Upper lobe of left lung (tissue), 4 donors: ENCODE measurements around the gene C14orf93.

Experiments used
- EP300 ChIP-seq, 4 donors: sonication (generic); formaldehyde crosslinking; IDR thresholded peaks; one replicate each; pipeline ENCODE4 v1.5.1; 2017; ENCODE audit warnings: antibody characterized with exemption in 4 of 4, control low read depth in 2 of 4
- POLR2A ChIP-seq, 4 donors: fragments of 450-650 bp; IDR thresholded peaks; one replicate each; pipeline ENCODE4 v1.5.1; 2016 to 2017; ENCODE audit warnings: antibody characterized with exemption in 4 of 4, mild to moderate bottlenecking in 2 of 4
- TF ChIP-seq, protein P1 (sequence below), 6 experiments: fragments of 450-650 bp in 4 of 6; fragments of 200-600 bp in 2 of 6; sonication (generic) in 2 of 6; IDR thresholded peaks; one replicate each; pipeline ENCODE4 v1.5.1; 2016 to 2019; ENCODE audit warnings: antibody characterized with exemption in 6 of 6

DNA sequence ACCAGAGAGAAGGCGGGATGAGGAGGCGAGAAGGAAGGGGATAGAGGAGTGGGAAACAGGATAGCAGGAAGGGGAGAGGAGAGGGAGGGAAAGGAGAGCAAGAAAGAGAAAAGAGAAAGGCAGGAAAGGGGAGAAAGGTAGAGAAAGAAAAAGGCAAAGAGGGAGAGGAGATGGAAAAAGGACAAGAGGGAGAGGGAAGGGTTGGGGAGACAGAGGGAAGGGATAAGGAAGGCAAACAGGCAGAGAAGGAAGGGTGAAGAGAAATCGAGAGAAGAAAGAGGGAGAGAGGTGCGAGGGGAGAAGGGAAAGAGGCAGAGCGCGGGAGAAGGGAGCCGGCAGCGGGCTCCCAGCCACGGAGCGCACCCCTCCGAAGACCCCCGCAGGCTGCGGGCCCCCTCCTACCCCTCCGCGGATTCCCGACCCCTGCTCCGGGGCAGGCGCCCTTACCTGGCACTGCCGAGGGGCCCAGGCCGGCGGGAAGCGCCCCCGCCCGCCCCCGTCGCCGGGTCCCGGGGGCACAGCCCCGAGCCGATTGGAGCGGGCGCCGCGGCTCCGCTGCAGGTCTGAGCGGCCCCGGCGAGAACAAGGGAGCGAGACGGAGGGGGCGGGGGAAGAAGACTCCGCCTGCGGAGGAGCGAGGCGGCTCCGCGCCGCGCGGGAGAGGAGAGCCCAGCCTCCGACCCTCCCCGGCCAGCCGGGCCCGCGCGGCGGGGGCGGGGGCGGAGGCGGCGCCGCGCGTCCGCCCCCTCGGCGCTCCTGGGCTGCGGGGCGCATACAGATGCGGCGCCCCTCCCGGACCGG lies 47.2 kb upstream of the C14orf93 start, which contains the start of gene CDH24:
- TF ChIP-seq POLR2A (IDR thresholded peaks at IDR 0.05) (peak in 1 of 4 donors; percentile 25), EP300 (IDR thresholded peaks at IDR 0.05) (no peak)
- TF ChIP-seq, protein P1, sequence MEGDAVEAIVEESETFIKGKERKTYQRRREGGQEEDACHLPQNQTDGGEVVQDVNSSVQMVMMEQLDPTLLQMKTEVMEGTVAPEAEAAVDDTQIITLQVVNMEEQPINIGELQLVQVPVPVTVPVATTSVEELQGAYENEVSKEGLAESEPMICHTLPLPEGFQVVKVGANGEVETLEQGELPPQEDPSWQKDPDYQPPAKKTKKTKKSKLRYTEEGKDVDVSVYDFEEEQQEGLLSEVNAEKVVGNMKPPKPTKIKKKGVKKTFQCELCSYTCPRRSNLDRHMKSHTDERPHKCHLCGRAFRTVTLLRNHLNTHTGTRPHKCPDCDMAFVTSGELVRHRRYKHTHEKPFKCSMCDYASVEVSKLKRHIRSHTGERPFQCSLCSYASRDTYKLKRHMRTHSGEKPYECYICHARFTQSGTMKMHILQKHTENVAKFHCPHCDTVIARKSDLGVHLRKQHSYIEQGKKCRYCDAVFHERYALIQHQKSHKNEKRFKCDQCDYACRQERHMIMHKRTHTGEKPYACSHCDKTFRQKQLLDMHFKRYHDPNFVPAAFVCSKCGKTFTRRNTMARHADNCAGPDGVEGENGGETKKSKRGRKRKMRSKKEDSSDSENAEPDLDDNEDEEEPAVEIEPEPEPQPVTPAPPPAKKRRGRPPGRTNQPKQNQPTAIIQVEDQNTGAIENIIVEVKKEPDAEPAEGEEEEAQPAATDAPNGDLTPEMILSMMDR (IDR thresholded peaks at IDR 0.05): no peak
